Measurements from ENCODE around the gene SURF2.

SURF2 gene

DNA sequence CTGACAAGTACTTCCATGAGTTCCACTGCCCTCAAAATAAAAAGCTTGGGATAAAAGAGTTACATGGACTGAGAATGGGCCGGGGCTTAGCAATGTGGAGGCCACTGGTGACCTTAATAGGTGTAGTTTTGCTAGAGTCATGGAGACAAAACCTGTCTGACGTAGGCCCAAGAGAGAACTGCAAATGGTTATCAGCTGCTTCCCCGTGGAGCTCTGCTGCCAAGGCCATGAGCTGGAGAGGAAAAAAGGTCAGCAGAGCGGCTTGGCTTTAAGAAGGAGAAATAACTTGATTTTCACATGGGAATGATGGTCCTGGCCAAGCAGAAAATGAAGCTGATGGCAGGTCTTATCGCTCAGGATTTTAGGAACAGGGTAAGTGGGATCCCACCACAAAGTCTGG is 16.7 kb upstream of the SURF2 start:
- no peak for DNase-seq (ENCODE audit: low read depth)
- TF ChIP-seq, protein P1, sequence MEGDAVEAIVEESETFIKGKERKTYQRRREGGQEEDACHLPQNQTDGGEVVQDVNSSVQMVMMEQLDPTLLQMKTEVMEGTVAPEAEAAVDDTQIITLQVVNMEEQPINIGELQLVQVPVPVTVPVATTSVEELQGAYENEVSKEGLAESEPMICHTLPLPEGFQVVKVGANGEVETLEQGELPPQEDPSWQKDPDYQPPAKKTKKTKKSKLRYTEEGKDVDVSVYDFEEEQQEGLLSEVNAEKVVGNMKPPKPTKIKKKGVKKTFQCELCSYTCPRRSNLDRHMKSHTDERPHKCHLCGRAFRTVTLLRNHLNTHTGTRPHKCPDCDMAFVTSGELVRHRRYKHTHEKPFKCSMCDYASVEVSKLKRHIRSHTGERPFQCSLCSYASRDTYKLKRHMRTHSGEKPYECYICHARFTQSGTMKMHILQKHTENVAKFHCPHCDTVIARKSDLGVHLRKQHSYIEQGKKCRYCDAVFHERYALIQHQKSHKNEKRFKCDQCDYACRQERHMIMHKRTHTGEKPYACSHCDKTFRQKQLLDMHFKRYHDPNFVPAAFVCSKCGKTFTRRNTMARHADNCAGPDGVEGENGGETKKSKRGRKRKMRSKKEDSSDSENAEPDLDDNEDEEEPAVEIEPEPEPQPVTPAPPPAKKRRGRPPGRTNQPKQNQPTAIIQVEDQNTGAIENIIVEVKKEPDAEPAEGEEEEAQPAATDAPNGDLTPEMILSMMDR (IDR thresholded peaks at IDR 0.05; ENCODE audit: insufficient read depth, low read depth, low read length, missing control alignments) = no peak
- no peak overlapping the region for H3K4me3 ChIP-seq (ENCODE audit: low read depth, low read length)

DNA sequence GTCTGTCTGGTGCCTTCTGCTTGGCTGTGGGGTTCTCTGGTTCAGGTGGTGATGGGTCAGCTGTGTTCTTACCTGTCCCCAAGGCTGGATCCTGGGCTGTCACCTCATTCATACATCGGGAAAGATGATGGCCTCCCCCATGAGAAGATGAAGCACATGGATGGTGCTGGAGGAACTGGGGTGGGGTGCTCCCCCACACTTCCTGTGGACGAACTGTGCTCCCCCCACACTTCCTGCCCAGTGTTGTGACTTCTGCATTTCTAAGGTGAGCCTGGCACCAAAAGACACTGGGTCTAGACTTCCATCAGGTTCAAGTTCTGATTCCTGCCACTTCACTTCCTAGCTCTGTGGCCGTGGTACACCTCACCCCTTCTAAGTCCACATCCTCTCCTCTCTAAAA is 16.1 kb upstream of the SURF2 start:
- no peak for DNase-seq (ENCODE audit: low read depth)
- TF ChIP-seq, protein P1 (IDR thresholded peaks at IDR 0.05; ENCODE audit: insufficient read depth, low read depth, low read length, missing control alignments) = no peak
- no peak overlapping the region for H3K4me3 ChIP-seq (ENCODE audit: low read depth, low read length)

DNA sequence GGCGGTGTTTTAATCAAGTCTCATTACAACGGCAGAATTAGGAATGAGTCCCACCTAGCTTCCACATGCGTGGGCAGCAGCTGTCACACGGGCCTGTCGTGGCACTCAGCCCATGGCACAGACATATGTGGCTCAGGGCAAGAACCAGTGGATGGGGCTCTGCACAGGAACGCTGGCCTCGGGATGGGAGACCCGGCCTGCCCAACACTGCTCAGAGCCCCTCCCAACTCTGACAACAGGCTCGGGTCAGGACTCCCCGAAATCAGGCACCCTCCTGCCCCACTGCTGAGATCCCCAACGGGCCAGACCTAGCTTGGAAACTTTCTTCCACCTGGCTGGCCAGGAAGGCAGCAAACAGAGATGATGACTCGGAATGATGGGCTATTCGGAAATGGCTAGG is 15.4 kb upstream of the SURF2 start:
- no peak for DNase-seq (ENCODE audit: low read depth)
- TF ChIP-seq, protein P1 (IDR thresholded peaks at IDR 0.05; ENCODE audit: insufficient read depth, low read depth, low read length, missing control alignments) = no peak
- H3K4me3 ChIP-seq (ENCODE audit: low read depth, low read length) = no peak overlapping the region

DNA sequence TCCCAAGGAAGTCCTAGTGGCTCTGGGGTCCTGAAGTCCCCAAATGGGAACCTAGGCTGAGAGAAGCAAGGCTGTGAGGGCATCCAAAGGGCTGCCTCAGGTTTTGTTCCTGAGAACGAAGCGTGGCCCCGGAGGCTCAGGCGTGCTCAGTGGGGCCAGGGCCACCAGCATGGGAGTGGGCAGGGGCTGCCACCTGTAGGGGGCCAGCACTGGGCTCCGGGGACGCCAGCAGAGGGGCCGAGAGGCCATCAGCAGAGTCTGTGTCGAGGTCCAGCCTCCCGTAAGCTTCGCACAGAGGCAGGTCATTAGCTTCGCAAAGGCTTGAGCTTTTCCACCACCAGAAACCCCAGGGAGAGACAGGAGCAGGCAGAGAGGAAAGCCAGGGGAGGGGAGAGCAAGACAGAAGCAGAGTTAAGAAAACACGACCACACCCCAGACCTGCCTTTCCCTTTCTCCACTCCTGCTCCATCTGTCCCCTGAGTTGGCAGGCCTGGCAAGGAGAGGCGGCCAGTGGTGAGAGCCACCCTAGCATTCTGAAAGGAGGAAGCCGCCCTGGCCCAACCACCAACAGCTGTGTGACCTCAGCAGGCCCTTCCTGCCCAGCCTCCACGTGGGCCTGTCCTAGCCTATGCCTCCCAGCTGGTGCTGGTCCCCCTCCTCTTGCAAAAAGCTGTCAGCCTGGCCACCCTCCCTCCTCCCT is 14.8 kb upstream of the SURF2 start:
- no peak overlapping the region for H3K4me3 ChIP-seq (ENCODE audit: low read depth, low read length)
- no peak for DNase-seq (ENCODE audit: low read depth)
- TF ChIP-seq, protein P1 (IDR thresholded peaks at IDR 0.05; ENCODE audit: insufficient read depth, low read depth, low read length, missing control alignments) = no peak

DNA sequence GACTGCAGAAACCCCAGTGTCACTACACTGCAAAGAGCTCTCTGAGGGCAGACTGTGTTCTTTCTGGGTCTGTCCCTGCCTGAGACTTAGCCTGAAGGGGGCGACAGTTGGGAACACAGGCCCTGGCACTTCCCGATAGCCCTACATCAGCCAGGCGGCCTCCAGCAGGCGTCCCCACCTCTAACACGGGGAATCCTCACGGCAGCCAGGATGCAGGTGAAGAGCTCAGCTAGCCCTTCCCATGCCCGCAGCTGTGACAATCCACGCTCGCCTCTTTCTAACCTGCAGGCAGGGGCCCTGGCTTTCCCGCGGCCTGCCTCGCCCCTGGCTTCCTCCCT is 14.3 kb upstream of the SURF2 start:
- H3K4me3 ChIP-seq (ENCODE audit: low read depth, low read length) = no peak overlapping the region
- TF ChIP-seq, protein P1 (IDR thresholded peaks at IDR 0.05; ENCODE audit: insufficient read depth, low read depth, low read length, missing control alignments) = no peak
- no peak for DNase-seq (ENCODE audit: low read depth)

DNA sequence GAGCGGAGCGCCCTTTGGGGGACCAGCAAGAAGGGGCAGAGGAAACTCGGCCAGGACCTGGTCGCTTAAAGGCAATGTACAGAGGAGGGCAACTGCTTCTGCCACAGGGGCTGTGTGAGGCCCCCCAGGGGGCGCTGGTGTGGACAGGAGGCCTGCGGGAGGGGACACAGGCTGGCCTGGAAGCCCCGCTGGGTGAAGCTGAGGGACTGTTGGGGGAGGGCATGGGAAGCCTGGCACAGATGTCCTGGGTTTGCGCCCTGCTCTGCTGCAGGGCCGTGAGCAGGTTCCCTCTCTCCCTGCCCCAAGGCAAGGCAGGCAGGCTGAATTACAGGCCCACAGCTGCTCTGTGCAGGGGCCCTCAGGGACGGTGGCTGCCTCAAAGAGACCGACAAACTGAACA is 13.8 kb upstream of the SURF2 start:
- no peak for DNase-seq (ENCODE audit: low read depth)
- H3K4me3 ChIP-seq (ENCODE audit: low read depth, low read length) = no peak overlapping the region
- TF ChIP-seq, protein P1 (IDR thresholded peaks at IDR 0.05; ENCODE audit: insufficient read depth, low read depth, low read length, missing control alignments) = no peak

DNA sequence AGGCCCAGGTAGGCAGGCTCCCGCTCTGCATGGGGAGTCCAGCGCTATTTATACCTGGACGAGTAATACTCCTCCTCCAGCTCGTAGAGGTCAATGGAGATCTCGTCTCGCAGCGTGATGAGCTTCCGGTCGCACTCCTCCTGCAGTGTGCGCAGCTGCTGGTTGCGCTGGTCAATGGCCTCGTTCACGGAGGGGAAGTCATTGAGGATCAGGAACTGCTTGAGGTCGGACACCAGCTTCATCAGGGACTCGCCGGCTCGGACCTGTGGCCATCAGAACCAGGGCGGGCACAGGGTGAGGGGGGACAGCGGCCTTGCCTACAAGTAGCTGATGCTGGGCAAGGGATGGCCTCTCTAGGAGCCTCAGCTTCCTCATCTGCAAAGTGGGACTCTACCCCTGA is 12.3 kb upstream of the SURF2 start:
- H3K4me3 ChIP-seq (ENCODE audit: low read depth, low read length) = no peak overlapping the region
- DNase-seq (ENCODE audit: low read depth) = no peak
- TF ChIP-seq, protein P1 (IDR thresholded peaks at IDR 0.05; ENCODE audit: insufficient read depth, low read depth, low read length, missing control alignments) = no peak
